GM19099 (cell line): ENCODE data around the gene FBXL20.

Source experiments
- POLR2A ChIP-seq: IDR thresholded peaks from 3 replicates; pipeline ENCODE4 v1.6.1; 2011; ENCODE audit warnings: low read depth; ENCODE audit not compliant: insufficient read length; ENCODE audit errors: extremely low read depth

The FBXL20 gene

GRCh38 chr17:39244016-39244599 lies 157.3 kb downstream of the FBXL20 start:
- no peak for TF ChIP-seq POLR2A

GRCh38 chr17:39243155-39243554 lies 158.3 kb downstream of the FBXL20 start:
- no peak for TF ChIP-seq POLR2A

- TF ChIP-seq POLR2A: no peak
Measured at GRCh38 chr17:39240631-39241030, 160.8 kb downstream of the FBXL20 start.

GRCh38 chr17:39239640-39240314 lies 161.6 kb downstream of the FBXL20 start:
- TF ChIP-seq POLR2A: no peak

- no peak for TF ChIP-seq POLR2A
Measured at GRCh38 chr17:39238311-39238972, 163.0 kb downstream of the FBXL20 start.

- no peak for TF ChIP-seq POLR2A
Measured at GRCh38 chr17:39237586-39237985, 163.8 kb downstream of the FBXL20 start.

GRCh38 chr17:39236981-39237441 lies 164.4 kb downstream of the FBXL20 start:
- TF ChIP-seq POLR2A: no peak

GRCh38 chr17:39236450-39236927 lies 164.9 kb downstream of the FBXL20 start:
- no peak for TF ChIP-seq POLR2A

GRCh38 chr17:39235555-39236449 lies 165.6 kb downstream of the FBXL20 start:
- no peak for TF ChIP-seq POLR2A

GRCh38 chr17:39231591-39232551 lies 169.6 kb downstream of the FBXL20 start:
- TF ChIP-seq POLR2A: no peak

GRCh38 chr17:39231091-39231561 lies 170.3 kb downstream of the FBXL20 start:
- TF ChIP-seq POLR2A: no peak

GRCh38 chr17:39230361-39230760 lies 171.1 kb downstream of the FBXL20 start:
- TF ChIP-seq POLR2A: no peak

- no peak for TF ChIP-seq POLR2A
Measured at GRCh38 chr17:39229274-39229913, 172.0 kb downstream of the FBXL20 start.
